ENCODE results near the gene POLR3E.
"Not testable (repeated sequence)": the region's sequence is repeated elsewhere in the genome, so short reads cannot be mapped to it uniquely, and the experiment has no call there.

Gene POLR3E

GRCh38 chr16:22328081-22328725 lies 31.0 kb downstream of the POLR3E start:
- FAIRE-seq (no peak), DNase-seq (ENCODE audit: insufficient read length, low spot score) (no peak)

DNA sequence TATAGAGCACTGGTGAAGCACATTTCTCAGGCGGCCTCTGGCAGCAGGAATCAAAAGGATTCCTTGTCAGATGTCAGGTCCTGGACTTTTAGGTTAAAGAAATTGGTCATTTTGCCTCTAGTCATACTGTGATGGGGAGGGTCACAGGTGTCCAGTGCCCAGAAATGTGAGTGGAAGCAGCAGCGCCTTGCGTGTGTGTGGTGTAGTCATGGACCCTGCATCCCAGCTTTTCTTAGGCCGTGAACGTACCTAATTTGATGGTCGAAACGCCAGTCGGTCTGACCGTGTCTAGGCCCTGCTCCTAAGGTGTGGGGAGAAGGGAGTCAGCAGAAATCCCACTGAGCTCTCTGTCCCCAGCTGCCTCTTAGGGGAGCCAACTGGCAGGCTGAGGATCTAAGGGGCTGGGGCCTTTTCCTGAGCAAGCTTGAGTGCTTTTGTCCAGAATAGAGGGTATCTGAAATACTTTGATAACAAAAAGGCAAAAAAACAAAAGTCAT lies 32.0 kb downstream of the POLR3E start:
- no peak for FAIRE-seq
- DNase-seq (ENCODE audit: insufficient read length, low spot score) = no peak

DNA sequence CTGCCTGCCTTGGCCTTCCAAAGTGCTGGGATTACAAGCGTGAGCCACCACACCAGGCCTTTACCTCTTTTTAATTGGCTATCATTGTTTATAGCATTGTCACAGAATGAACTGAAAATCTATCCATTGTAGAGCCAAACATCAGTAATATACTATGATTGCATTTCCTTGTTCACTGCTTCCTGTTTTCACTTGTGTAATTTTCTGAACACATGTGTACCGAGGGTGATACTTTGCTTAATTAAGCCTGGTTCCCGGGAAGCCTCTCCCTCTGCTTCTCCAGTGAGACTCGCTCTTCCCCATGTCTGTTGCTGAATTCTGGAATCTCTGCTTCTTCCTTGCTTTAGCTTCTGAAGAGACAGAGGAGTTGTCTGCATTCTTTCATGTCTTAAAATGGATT lies 33.1 kb downstream of the POLR3E start:
- FAIRE-seq (no peak), DNase-seq (ENCODE audit: insufficient read length, low spot score) (no peak)

DNA sequence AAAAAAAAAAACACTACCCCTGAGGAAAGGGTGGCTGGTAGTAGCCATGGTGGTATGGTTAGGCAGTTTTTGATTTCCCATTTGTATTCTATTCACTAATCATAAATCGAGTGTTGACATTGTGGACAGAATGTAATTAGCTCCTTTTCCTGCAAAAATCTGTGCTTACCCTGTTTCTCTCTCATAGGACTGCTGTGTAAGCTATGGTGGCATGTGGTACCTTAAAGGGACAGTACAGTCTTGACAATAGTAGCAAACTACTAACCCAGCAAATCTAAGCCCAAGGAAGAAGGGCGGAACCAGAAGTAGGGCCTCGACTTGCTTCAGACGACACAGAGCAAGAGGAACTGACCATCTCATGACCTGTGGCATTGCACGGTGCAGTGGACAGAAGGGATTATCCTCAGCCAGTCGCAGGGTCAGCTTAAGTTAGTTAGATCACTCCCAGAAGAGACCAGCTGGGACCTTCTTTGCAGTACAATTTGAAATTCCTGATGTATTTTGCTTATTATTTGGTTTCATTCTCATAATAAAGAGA lies 36.3 kb downstream of the POLR3E start:
- DNase-seq (ENCODE audit: insufficient read length, low spot score) (no peak), FAIRE-seq (no peak)

DNA sequence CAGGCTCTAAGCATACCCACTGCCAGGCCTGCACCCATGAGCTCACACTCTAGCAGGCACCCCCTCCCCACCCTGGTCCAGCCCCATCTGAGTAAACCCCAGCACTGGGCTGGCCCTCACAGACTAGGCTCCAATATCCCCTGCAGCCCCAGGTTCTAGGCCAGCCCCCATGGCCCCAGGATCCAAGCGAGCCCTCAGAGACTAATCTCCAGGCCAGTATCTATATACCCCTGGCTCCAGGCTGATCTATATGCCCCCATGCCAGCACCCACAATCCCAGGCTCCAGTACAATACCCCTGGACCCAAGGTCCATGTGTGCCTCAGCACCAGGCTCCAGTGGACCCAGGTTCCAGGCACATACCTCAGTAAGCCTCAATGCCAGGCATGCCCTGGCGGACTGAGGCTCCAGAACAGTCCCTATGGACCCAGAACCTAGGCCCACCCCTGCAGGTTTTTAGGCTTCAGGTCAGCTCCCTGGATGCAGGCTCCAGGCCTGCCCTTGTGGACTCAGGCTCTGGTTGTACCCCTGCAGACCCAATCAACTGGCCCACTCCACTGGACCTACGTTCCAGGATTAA lies 38.5 kb downstream of the POLR3E start:
- FAIRE-seq (no peak), DNase-seq (ENCODE audit: insufficient read length, low spot score) (no peak)

DNA sequence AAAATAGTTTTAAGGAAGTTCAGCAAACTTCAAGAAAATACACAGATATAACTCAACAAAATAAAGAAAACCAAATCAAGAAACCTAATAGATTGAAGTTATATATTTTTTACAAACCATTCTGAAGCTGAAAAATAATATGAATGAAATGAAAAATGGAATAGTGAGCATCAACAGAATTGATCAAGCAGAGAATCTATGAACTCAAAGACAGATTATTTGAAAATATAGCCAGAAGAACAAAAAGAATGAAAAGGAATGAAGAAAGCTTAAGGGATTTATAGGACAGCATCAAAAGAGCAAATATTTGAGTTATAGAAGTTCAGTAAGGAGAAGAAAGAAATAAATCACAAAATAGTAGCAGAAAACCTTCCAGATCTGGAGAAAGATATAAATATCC lies 39.4 kb downstream of the POLR3E start:
- FAIRE-seq = no peak
- DNase-seq (ENCODE audit: insufficient read length, low spot score) = no peak

- no peak for DNase-seq (ENCODE audit: insufficient read length, low spot score)
- FAIRE-seq = no peak
Measured at GRCh38 chr16:22337045-22337444, 39.8 kb downstream of the POLR3E start.

- DNase-seq (ENCODE audit: insufficient read length, low spot score) (no peak), FAIRE-seq (no peak)
Measured at GRCh38 chr16:22337849-22338635, 40.8 kb downstream of the POLR3E start.

GRCh38 chr16:22340945-22341344 lies 43.7 kb downstream of the POLR3E start:
- DNase-seq (ENCODE audit: insufficient read length, low spot score) (no peak), FAIRE-seq (no peak)

DNA sequence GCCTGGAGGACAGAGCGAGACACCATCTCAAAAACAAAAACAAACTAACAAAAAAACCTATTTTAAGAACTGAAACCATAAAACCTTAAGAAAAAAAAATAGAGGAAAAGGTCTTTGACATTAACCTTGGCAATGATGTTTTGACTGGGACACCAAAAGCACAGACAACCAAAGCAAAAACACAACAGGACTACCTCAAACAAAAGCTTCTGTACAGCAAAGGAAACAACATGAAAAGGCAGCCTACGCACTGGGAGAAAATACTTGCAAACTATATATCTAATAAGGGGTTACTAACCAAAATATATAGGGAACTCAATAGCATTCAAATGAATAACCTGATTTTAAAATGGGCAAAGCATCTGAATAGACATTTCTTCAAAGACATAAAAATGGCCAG lies 44.9 kb downstream of the POLR3E start:
- DNase-seq (ENCODE audit: insufficient read length, low spot score) = no peak
- no peak for FAIRE-seq

DNA sequence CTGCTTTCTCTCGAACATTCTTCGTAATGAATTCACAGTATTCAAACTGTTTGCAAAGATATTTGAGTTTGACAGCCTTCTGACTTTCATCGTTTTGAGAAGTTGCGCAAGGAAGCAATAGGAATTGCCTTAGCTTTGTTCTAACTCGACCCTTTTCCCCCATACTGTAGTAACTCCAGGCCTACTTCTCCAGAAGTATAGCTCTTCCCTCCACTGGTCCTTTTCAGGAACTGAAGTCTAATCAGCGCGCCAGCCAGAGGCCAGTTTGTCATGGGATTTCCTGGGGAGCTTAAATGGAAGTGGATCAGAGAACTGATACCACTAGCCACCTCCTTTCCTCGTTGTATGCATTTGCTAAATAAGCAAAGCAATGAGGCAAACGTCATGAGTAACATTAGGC lies 49.3 kb downstream of the POLR3E start:
- no peak for FAIRE-seq

GRCh38 chr16:22347100-22347820 lies 50.1 kb downstream of the POLR3E start:
- DNase-seq (ENCODE audit: insufficient read length, low spot score) = no peak
- no peak for FAIRE-seq

More for the DNA sequence above, 49.3 kb downstream of the POLR3E start:
- no peak for DNase-seq (ENCODE audit: insufficient read length, low spot score)

DNA sequence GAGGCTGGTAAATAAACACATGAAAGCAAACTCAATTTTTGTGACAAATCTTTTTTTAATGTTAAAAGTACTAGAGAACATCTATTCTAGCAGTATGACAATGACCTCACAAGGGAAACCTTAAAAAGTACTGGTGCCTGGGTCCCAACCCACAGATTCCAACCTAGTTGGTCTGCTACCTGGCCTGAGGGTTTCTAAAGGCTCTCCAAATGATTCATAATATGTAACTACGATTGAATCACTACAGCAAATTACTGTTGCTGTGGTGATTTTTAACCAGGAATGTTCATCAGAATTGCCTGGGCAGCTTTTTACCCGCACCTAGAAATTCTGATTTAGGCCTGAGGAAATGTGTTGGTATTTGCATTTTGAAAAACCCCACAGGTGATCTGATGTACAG lies 51.1 kb downstream of the POLR3E start:
- FAIRE-seq = no peak
- no peak for DNase-seq (ENCODE audit: insufficient read length, low spot score)

GRCh38 chr16:22351017-22351416 lies 53.8 kb downstream of the POLR3E start:
- not testable (repeated sequence) for FAIRE-seq

DNA sequence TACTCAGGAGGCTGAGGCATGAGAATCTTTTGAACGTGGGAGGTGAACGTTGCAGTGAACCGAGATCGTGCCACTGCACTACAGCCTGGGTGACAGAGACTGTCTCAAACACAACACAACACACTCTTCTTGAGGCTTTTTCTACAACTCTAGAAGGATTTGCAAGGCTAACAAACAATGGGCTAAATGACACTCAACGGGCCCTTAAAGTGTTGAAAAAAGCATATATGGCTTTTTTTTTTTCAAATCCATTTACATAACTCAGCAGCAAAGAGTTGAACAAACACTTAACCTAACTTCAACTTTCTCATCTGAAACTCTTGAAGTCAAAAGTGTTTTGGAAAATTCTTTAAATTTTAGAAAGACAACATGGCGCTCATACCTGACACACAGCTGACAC lies 54.9 kb downstream of the POLR3E start:
- FAIRE-seq = no peak
- DNase-seq (ENCODE audit: insufficient read length, low spot score) = no peak

More at GRCh38 chr16:22351017-22351416, 53.8 kb downstream of the POLR3E start:
- not testable (repeated sequence) for DNase-seq (ENCODE audit: insufficient read length, low spot score)

GRCh38 chr16:22352723-22353122 lies 55.5 kb downstream of the POLR3E start:
- DNase-seq (ENCODE audit: insufficient read length, low spot score) = no peak

GRCh38 chr16:22353191-22353919 lies 56.1 kb downstream of the POLR3E start:
- FAIRE-seq = peak; percentile 55
- DNase-seq (ENCODE audit: insufficient read length, low spot score) = no peak

More at GRCh38 chr16:22352723-22353122, 55.5 kb downstream of the POLR3E start:
- no peak for FAIRE-seq

DNA sequence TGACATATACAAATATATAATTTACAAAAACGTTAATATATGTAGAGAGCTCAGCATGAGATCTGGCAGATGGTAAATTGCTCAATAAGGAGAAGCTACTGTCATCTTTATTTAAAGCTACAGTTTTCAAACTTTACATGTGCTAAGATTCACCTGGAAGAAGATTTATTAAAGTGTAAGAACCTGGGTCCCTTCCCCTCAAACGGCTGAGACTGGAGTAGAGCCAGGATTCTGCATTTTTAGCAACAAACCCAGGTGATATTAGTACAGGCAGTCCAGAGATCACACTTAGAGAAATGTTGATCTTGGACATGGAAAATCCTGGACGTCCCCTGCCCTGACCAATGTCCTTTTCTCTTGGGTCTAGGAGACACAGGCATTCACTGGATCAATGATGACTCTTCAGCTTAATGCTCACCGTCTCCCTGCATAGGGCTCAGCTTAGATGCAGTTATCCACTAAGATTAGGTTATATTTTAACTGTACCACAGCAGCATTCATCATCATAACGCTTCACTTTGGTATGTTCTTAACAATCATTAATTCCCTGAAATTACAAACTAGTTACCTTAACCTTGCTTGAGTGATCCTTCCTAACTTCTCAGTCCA lies 56.8 kb downstream of the POLR3E start:
- no peak for FAIRE-seq
- DNase-seq (ENCODE audit: insufficient read length, low spot score) = no peak

GRCh38 chr16:22355487-22355908 lies 58.3 kb downstream of the POLR3E start:
- FAIRE-seq = peak; percentile 39
- DNase-seq (ENCODE audit: insufficient read length, low spot score) = no peak
